ENCODE measurements around the gene LATS1. TPM values are rescaled to one million over a fixed set of nuclear protein-coding genes. Genes with fewer than 3 reads are reported as not detected.

LATS1 gene
- total RNA-seq, 1 donor from 2014 or later = 31.5 TPM

DNA sequence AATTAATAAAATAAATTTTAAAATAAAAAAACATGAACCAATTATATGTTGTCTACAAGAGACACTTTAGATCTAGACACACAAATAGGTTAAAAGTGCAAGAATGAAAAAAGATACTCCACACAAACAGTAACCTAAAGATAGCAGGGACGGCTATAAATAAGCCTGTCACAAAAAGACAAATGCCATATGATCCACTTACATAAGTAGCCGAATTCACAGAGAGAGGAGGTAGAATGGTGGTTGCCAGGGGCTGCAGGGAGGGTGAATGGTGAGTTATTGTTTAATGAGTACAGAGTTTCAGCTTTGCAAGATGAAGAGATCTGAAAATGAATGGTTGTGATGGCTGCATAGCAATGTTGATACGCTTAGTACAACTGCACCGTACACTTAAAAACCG is 102.1 kb downstream of the LATS1 start:
- TF ChIP-seq, protein P1, sequence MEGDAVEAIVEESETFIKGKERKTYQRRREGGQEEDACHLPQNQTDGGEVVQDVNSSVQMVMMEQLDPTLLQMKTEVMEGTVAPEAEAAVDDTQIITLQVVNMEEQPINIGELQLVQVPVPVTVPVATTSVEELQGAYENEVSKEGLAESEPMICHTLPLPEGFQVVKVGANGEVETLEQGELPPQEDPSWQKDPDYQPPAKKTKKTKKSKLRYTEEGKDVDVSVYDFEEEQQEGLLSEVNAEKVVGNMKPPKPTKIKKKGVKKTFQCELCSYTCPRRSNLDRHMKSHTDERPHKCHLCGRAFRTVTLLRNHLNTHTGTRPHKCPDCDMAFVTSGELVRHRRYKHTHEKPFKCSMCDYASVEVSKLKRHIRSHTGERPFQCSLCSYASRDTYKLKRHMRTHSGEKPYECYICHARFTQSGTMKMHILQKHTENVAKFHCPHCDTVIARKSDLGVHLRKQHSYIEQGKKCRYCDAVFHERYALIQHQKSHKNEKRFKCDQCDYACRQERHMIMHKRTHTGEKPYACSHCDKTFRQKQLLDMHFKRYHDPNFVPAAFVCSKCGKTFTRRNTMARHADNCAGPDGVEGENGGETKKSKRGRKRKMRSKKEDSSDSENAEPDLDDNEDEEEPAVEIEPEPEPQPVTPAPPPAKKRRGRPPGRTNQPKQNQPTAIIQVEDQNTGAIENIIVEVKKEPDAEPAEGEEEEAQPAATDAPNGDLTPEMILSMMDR (IDR thresholded peaks at IDR 0.05; ENCODE audit: partially characterized antibody, unreplicated experiment) = no peak
- Mint-ChIP-seq H3K36me3 (ENCODE audit: unreplicated experiment) (no peaks in the 10 kb centered on the region), H3K27ac (ENCODE audit: unreplicated experiment) (no peak overlapping the region), H3K4me3 (ENCODE audit: unreplicated experiment) (no peak overlapping the region), H3K9me3 (ENCODE audit: unreplicated experiment) (no peaks in the 10 kb centered on the region), H3K27me3 (ENCODE audit: unreplicated experiment) (no peaks in the 10 kb centered on the region), H3K4me1 (ENCODE audit: low read depth, unreplicated experiment) (no peaks in the 10 kb centered on the region)
- DNase-seq = no peak

DNA sequence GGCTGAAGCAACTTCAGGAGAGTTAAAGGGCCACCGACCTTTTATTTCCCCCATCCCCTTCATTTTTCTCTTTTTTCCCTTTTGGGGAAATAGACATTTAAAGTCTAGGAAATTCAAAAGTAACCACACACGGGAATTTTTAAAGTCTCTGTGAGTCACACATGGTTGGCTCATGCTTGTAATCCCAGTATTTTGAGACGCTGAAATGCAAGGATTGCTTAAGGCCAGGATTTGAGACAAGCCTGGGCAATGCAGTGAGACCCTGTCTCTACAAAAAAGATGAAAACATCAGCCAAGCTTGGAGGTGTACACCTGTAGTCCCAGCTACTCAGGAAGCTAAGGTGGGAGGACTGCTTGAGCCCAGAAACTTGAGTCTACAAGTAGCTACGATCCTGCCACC is 103.6 kb downstream of the LATS1 start:
- no peak for DNase-seq
- H3K4me1 Mint-ChIP-seq (ENCODE audit: low read depth, unreplicated experiment) = no peaks in the 10 kb centered on the region
- TF ChIP-seq, protein P1 (IDR thresholded peaks at IDR 0.05; ENCODE audit: partially characterized antibody, unreplicated experiment) = no peak
- no peak overlapping the region for H3K4me3 Mint-ChIP-seq (ENCODE audit: unreplicated experiment)
- no peaks in the 10 kb centered on the region for H3K27me3 Mint-ChIP-seq (ENCODE audit: unreplicated experiment)
- no peaks in the 10 kb centered on the region for H3K9me3 Mint-ChIP-seq (ENCODE audit: unreplicated experiment)
- H3K27ac Mint-ChIP-seq (ENCODE audit: unreplicated experiment) = no peak overlapping the region
- H3K36me3 Mint-ChIP-seq (ENCODE audit: unreplicated experiment) = no peaks in the 10 kb centered on the region

DNA sequence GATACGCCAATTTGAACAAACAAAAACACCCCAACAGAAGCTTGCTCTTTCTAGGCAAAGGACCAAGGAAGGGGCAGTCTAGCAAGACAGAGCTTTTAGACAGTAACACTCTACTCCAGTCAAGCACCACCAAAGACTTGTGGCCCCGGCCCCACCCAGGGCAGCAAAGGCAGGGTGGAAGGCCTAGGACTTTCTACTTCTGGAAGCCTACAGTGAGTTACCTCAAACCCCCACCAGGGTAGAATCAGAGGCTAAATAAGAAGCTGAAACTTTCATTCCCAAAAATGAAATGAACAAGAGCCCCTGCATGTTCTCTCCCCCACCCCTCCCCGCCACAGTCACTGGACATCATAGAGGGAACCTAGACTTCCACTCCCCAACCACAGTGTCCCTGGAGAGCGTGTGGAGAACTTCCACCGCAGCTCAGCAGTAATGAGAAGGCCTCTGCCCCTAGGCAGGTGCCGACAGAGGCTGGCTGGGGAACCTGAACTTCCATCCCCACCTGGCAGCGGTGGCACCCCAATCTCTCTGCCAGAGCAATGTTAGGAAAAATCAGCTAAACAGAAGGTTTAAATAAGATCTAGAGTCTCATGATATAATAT is 109.4 kb downstream of the LATS1 start:
- no peaks in the 10 kb centered on the region for H3K4me1 Mint-ChIP-seq (ENCODE audit: low read depth, unreplicated experiment)
- H3K4me3 Mint-ChIP-seq (ENCODE audit: unreplicated experiment) = no peak overlapping the region
- H3K27ac Mint-ChIP-seq (ENCODE audit: unreplicated experiment) = no peak overlapping the region
- H3K36me3 Mint-ChIP-seq (ENCODE audit: unreplicated experiment) = no peaks in the 10 kb centered on the region
- no peaks in the 10 kb centered on the region for H3K27me3 Mint-ChIP-seq (ENCODE audit: unreplicated experiment)
- TF ChIP-seq, protein P1 (IDR thresholded peaks at IDR 0.05; ENCODE audit: partially characterized antibody, unreplicated experiment) = peak; percentile 24
- DNase-seq = no peak
- no peaks in the 10 kb centered on the region for H3K9me3 Mint-ChIP-seq (ENCODE audit: unreplicated experiment)

Other genes starting within 250 kb of the LATS1 start
- 48.7 TPM for gene ZC3H12D, start 233.1 kb downstream of the LATS1 start, total RNA-seq (ENCODE audit: unreplicated experiment)
- gene PPIL4, start 172.1 kb downstream of the LATS1 start, total RNA-seq (ENCODE audit: unreplicated experiment) = 26.8 TPM
- 11.2 TPM for gene GINM1, start 151.7 kb downstream of the LATS1 start, total RNA-seq (ENCODE audit: unreplicated experiment)
- gene KATNA1, start 69.4 kb downstream of the LATS1 start, total RNA-seq (ENCODE audit: unreplicated experiment) = 10.9 TPM
- 27.6 TPM for gene NUP43, start 28.4 kb upstream of the LATS1 start, total RNA-seq (ENCODE audit: unreplicated experiment)
- gene PCMT1, start 31.6 kb upstream of the LATS1 start, total RNA-seq (ENCODE audit: unreplicated experiment) = 147 TPM
- gene LRP11, start 146.3 kb upstream of the LATS1 start, total RNA-seq (ENCODE audit: unreplicated experiment) = 10.8 TPM
- gene RAET1E, start 180.0 kb upstream of the LATS1 start, total RNA-seq (ENCODE audit: unreplicated experiment) = not detected
- gene RAET1G, start 205.0 kb upstream of the LATS1 start, total RNA-seq (ENCODE audit: unreplicated experiment) = not detected
- gene ULBP2, start 223.9 kb upstream of the LATS1 start, total RNA-seq (ENCODE audit: unreplicated experiment) = 5.4 TPM
- gene ULBP1, start 245.8 kb upstream of the LATS1 start, total RNA-seq (ENCODE audit: unreplicated experiment) = 9.3 TPM

All from glutamatergic neuron (in vitro differentiated cells).